GM23338 (cell line): ENCODE measurements around the gene TMED10. TPM values are rescaled to one million over a fixed set of nuclear protein-coding genes. Genes with fewer than 3 reads are reported as not detected.

Experiments
- ATAC-seq: fragments of 200-7000 bp; cut with Tn5 transposase; 3 replicates; pipeline ENCODE4 v1.9.1; 2020
- DNase-seq: peaks from one replicate; pipeline ENCODE4 v3.0.0-alpha.2; 2015; ENCODE audit warnings: low spot score
- H2AFZ ChIP-seq: fragments of 200-600 bp; sonication (generic); 2 replicates; pipeline ENCODE4 v1.8.0; 2016; ENCODE audit warnings: antibody characterized with exemption, mild to moderate bottlenecking, moderate library complexity
- H3F3A ChIP-seq: fragments of 200-600 bp; sonication (generic); replicated peaks from 2 replicates; pipeline ENCODE4 v1.8.0; 2017; ENCODE audit warnings: antibody characterized with exemption, mixed run types, low read depth
- H3K27ac ChIP-seq: fragments of 200-600 bp; sonication (generic); 2 replicates; pipeline ENCODE4 v1.6.1; 2016; ENCODE audit warnings: low read depth
- H3K27me3 ChIP-seq: fragments of 200-600 bp; sonication (generic); 2 replicates; pipeline ENCODE4 v1.8.0; 2016; ENCODE audit warnings: mild to moderate bottlenecking, mixed run types, moderate library complexity; ENCODE audit not compliant: insufficient read depth
- H3K36me3 ChIP-seq: fragments of 200-600 bp; sonication (generic); 2 replicates; pipeline ENCODE4 v1.8.0; 2016; ENCODE audit warnings: mild to moderate bottlenecking; ENCODE audit not compliant: insufficient read depth
- H3K4me1 ChIP-seq: fragments of 200-600 bp; sonication (generic); 2 replicates; pipeline ENCODE4 v1.8.0; 2016; ENCODE audit warnings: mild to moderate bottlenecking, moderate library complexity; ENCODE audit not compliant: insufficient read depth
- H3K4me2 ChIP-seq: fragments of 200-600 bp; sonication (generic); 2 replicates; pipeline ENCODE4 v1.7.1; 2017; ENCODE audit warnings: mixed run types
- H3K4me3 ChIP-seq: fragments of 200-600 bp; sonication (generic); 2 replicates; pipeline ENCODE4 v1.6.1; 2016; ENCODE audit warnings: mixed run types
- H3K79me2 ChIP-seq: fragments of 200-600 bp; sonication (generic); replicated peaks from 2 replicates; pipeline ENCODE4 v1.8.0; 2017; ENCODE audit warnings: mild to moderate bottlenecking; ENCODE audit not compliant: insufficient read depth
- H3K9me2 ChIP-seq: fragments of 200-600 bp; sonication (generic); 2 replicates; pipeline ENCODE4 v1.8.0; 2017; ENCODE audit not compliant: insufficient read depth
- H4K20me1 ChIP-seq: fragments of 200-600 bp; sonication (generic); replicated peaks from 2 replicates; pipeline ENCODE4 v1.8.0; 2017; ENCODE audit warnings: mild to moderate bottlenecking; ENCODE audit not compliant: insufficient read depth
- H3K27ac Mint-ChIP-seq: 2 replicates; pipeline ENCODE4 v1.8.0; 2020; ENCODE audit warnings: inconsistent platforms, mild to moderate bottlenecking, moderate library complexity, mixed read lengths
- H3K27me3 Mint-ChIP-seq: 3 replicates; pipeline ENCODE4 v1.8.0; 2022; ENCODE audit warnings: low read depth, mild to moderate bottlenecking, moderate library complexity, mixed read lengths, inconsistent platforms; ENCODE audit not compliant: insufficient read depth, poor library complexity
- H3K36me3 Mint-ChIP-seq: 3 replicates; pipeline ENCODE4 v1.8.0; 2021; ENCODE audit warnings: low read depth, mild to moderate bottlenecking, inconsistent platforms, moderate library complexity, mixed read lengths
- H3K4me1 Mint-ChIP-seq: 3 replicates; pipeline ENCODE4 v1.8.0; 2020; ENCODE audit warnings: mild to moderate bottlenecking, inconsistent platforms, mixed read lengths
- H3K4me3 Mint-ChIP-seq: 3 replicates; pipeline ENCODE4 v1.8.0; 2021; ENCODE audit warnings: moderate library complexity, mild to moderate bottlenecking, inconsistent platforms, mixed read lengths
- H3K9me3 Mint-ChIP-seq: 3 replicates; pipeline ENCODE4 v1.8.0; 2020; ENCODE audit warnings: moderate library complexity, mild to moderate bottlenecking, inconsistent platforms, mixed read lengths
- CREB1 ChIP-seq: fragments of 250-450 bp; sonication (Bioruptor Pico); IDR thresholded peaks from 2 replicates; pipeline ENCODE4 v1.5.0; 2020; ENCODE audit warnings: low read depth, mild to moderate bottlenecking, moderate library complexity
- EZH2phosphoT487 ChIP-seq: fragments of 200-600 bp; sonication (generic); IDR thresholded peaks from one replicate; pipeline ENCODE4 v1.8.1; 2018; ENCODE audit warnings: antibody characterized with exemption; ENCODE audit not compliant: unreplicated experiment
- JUNB ChIP-seq: IDR thresholded peaks from one replicate; pipeline ENCODE4 v1.6.1; 2016; ENCODE audit warnings: antibody characterized with exemption; ENCODE audit not compliant: unreplicated experiment
- NANOG ChIP-seq: IDR thresholded peaks from 2 replicates; pipeline ENCODE4 v1.6.1; 2016; ENCODE audit warnings: antibody characterized with exemption, borderline replicate concordance
- polyA plus RNA-seq: library from polyadenylated mRNA; unstranded; fragments of >200 nt; fragmentation: Nextera tagmentation; extraction: Ambion mirVana; gene quantifications from 2 replicates; pipeline ENCODE4 v1.2.1, GENCODE V29; 2016
- total RNA-seq: library from RNA; depleted of rRNA; stranded (reverse); fragments of >200 nt; shearing (Covaris generic); gene quantifications from 2 replicates; pipeline ENCODE4 v1.2.3, GENCODE V29; 2014
- TF ChIP-seq, protein P1 (sequence below): fragments of 250-450 bp; sonication (Bioruptor Pico); IDR thresholded peaks from 2 replicates; pipeline ENCODE4 v1.5.0; 2020; ENCODE audit warnings: mild to moderate bottlenecking, moderate library complexity
- TF ChIP-seq, protein P2 (sequence below): IDR thresholded peaks from one replicate; pipeline ENCODE4 v1.6.1; 2018; ENCODE audit warnings: antibody characterized with exemption; ENCODE audit not compliant: unreplicated experiment

The TMED10 gene
- total and polyA plus RNA-seq, 2 experiments from 2014 or later, result 180 to 196 TPM

DNA sequence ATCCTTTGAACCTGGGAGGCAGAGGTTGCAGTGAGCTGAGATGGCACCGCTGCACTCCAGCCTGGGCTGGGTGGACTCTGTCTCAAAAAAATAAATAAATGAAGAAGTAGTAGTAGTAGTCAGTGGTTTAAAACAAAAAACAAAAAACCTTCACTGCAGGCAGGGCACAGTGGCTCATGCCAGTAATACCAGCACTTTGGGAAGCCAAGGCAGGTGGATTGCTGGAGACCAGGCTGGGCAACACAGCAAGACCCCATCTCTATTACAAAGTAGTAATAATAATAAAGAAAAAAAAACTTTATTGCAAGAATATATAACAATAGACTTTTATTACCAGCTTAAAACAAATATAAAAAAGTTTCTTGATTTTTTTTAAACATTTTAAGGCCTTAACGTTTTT, 35.8 kb downstream of the TMED10 start:
- no peaks in the 10 kb centered on the region for H3K27me3 ChIP-seq
- Mint-ChIP-seq H3K36me3 (peaks cover 14% of the 10 kb centered on the region), H3K9me3 (no peaks in the 10 kb centered on the region), H3K27me3 (peaks cover 3% of the 10 kb centered on the region), H3K4me1 (peaks cover 3% of the 10 kb centered on the region; the same call in 1 of the 3 replicates), H3K4me3 (no peak overlapping the region), H3K27ac (no peak overlapping the region)
- no peaks in the 10 kb centered on the region for H3K4me1 ChIP-seq
- ATAC-seq (no peak), DNase-seq (no peak)
- H2AFZ ChIP-seq, result no peak overlapping the region
- H3K4me3 ChIP-seq, result no peak overlapping the region
- H3K9me2 ChIP-seq, result no peaks in the 10 kb centered on the region
- no peak overlapping the region for H3K4me2 ChIP-seq
- no peaks in the 10 kb centered on the region for H3F3A ChIP-seq
- TF ChIP-seq EZH2phosphoT487, result no peak
- TF ChIP-seq, protein P1, sequence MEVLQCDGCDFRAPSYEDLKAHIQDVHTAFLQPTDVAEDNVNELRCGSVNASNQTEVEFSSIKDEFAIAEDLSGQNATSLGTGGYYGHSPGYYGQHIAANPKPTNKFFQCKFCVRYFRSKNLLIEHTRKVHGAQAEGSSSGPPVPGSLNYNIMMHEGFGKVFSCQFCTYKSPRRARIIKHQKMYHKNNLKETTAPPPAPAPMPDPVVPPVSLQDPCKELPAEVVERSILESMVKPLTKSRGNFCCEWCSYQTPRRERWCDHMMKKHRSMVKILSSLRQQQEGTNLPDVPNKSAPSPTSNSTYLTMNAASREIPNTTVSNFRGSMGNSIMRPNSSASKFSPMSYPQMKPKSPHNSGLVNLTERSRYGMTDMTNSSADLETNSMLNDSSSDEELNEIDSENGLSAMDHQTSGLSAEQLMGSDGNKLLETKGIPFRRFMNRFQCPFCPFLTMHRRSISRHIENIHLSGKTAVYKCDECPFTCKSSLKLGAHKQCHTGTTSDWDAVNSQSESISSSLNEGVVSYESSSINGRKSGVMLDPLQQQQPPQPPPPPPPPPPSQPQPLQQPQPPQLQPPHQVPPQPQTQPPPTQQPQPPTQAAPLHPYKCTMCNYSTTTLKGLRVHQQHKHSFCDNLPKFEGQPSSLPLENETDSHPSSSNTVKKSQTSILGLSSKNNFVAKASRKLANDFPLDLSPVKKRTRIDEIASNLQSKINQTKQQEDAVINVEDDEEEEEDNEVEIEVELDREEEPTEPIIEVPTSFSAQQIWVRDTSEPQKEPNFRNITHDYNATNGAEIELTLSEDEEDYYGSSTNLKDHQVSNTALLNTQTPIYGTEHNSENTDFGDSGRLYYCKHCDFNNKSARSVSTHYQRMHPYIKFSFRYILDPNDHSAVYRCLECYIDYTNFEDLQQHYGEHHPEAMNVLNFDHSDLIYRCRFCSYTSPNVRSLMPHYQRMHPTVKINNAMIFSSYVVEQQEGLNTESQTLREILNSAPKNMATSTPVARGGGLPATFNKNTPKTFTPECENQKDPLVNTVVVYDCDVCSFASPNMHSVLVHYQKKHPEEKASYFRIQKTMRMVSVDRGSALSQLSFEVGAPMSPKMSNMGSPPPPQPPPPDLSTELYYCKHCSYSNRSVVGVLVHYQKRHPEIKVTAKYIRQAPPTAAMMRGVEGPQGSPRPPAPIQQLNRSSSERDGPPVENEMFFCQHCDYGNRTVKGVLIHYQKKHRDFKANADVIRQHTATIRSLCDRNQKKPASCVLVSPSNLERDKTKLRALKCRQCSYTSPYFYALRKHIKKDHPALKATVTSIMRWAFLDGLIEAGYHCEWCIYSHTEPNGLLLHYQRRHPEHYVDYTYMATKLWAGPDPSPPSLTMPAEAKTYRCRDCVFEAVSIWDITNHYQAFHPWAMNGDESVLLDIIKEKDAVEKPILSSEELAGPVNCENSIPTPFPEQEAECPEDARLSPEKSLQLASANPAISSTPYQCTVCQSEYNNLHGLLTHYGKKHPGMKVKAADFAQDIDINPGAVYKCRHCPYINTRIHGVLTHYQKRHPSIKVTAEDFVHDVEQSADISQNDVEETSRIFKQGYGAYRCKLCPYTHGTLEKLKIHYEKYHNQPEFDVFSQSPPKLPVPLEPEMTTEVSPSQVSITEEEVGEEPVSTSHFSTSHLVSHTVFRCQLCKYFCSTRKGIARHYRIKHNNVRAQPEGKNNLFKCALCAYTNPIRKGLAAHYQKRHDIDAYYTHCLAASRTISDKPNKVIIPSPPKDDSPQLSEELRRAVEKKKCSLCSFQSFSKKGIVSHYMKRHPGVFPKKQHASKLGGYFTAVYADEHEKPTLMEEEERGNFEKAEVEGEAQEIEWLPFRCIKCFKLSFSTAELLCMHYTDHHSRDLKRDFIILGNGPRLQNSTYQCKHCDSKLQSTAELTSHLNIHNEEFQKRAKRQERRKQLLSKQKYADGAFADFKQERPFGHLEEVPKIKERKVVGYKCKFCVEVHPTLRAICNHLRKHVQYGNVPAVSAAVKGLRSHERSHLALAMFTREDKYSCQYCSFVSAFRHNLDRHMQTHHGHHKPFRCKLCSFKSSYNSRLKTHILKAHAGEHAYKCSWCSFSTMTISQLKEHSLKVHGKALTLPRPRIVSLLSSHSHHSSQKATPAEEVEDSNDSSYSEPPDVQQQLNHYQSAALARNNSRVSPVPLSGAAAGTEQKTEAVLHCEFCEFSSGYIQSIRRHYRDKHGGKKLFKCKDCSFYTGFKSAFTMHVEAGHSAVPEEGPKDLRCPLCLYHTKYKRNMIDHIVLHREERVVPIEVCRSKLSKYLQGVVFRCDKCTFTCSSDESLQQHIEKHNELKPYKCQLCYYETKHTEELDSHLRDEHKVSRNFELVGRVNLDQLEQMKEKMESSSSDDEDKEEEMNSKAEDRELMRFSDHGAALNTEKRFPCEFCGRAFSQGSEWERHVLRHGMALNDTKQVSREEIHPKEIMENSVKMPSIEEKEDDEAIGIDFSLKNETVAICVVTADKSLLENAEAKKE (CRISPR knock-in tag), result no peak
- TF ChIP-seq JUNB, result no peak
- no peak for TF ChIP-seq NANOG
- no peak for TF ChIP-seq CREB1 (CRISPR knock-in tag)
- peaks cover 33% of the 10 kb centered on the region for H3K79me2 ChIP-seq
- peaks cover 13% of the 10 kb centered on the region; the same call in 1 of the 2 replicates for H4K20me1 ChIP-seq
- peaks cover 5% of the 10 kb centered on the region; the same call in 1 of the 2 replicates for H3K36me3 ChIP-seq
- no peak overlapping the region for H3K27ac ChIP-seq

DNA sequence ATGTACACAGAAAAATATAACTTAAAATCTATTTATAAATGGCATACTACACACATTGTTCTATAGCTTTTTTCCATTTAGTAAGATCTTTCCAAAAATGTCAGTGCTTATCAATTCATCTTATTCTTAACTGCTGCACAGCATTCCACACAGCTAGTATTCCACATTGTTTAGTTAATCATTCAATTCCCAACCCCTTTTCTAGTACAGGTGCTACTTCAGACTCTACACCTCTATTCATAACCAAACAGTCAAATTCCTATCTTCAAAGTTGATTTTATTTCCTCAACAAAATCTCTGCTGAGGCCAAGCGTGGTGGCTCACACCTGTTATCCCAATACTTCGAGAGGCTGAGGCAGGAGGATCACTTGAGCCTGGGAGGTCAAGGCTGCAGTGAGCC, 37.2 kb downstream of the TMED10 start:
- Histone ChIP-seq H3K9me2 (no peaks in the 10 kb centered on the region), H2AFZ (no peak overlapping the region), H3K27me3 (no peaks in the 10 kb centered on the region), H3K27ac (no peak overlapping the region), H3K36me3 (peaks cover 11% of the 10 kb centered on the region), H4K20me1 (peaks cover 9% of the 10 kb centered on the region; the same call in 1 of the 2 replicates), H3K4me3 (no peak overlapping the region), H3K4me1 (no peaks in the 10 kb centered on the region), H3K79me2 (peaks cover 33% of the 10 kb centered on the region), H3F3A (no peaks in the 10 kb centered on the region), H3K4me2 (no peak overlapping the region)
- Mint-ChIP-seq H3K27ac (no peak overlapping the region), H3K36me3 (peaks cover 20% of the 10 kb centered on the region), H3K9me3 (peaks cover 1% of the 10 kb centered on the region; the same call in 1 of the 3 replicates), H3K4me3 (no peak overlapping the region), H3K4me1 (peaks cover 3% of the 10 kb centered on the region; the same call in 1 of the 3 replicates), H3K27me3 (peaks cover 3% of the 10 kb centered on the region)
- no peak for DNase-seq
- ATAC-seq, result no peak
- TF ChIP-seq, protein P2, sequence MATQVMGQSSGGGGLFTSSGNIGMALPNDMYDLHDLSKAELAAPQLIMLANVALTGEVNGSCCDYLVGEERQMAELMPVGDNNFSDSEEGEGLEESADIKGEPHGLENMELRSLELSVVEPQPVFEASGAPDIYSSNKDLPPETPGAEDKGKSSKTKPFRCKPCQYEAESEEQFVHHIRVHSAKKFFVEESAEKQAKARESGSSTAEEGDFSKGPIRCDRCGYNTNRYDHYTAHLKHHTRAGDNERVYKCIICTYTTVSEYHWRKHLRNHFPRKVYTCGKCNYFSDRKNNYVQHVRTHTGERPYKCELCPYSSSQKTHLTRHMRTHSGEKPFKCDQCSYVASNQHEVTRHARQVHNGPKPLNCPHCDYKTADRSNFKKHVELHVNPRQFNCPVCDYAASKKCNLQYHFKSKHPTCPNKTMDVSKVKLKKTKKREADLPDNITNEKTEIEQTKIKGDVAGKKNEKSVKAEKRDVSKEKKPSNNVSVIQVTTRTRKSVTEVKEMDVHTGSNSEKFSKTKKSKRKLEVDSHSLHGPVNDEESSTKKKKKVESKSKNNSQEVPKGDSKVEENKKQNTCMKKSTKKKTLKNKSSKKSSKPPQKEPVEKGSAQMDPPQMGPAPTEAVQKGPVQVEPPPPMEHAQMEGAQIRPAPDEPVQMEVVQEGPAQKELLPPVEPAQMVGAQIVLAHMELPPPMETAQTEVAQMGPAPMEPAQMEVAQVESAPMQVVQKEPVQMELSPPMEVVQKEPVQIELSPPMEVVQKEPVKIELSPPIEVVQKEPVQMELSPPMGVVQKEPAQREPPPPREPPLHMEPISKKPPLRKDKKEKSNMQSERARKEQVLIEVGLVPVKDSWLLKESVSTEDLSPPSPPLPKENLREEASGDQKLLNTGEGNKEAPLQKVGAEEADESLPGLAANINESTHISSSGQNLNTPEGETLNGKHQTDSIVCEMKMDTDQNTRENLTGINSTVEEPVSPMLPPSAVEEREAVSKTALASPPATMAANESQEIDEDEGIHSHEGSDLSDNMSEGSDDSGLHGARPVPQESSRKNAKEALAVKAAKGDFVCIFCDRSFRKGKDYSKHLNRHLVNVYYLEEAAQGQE, result no peak
